Middle frontal gyrus (tissue), 1 donor: ENCODE data around the gene ACSL5.

Experiments used
- DNase-seq: peaks from one replicate; pipeline ENCODE4 v3.0.0-alpha.2; 2015; ENCODE audit warnings: low spot score; ENCODE audit errors: extremely low spot score

Gene ACSL5

GRCh38 chr10:112373912-112374338, at the start of gene ACSL5:
Gene ACSL5, plus strand, starts transcription at chr10:112374116. Its CDS starts 20,831 bp downstream, at chr10:112394947.
- no peak for DNase-seq

GRCh38 chr10:112327678-112328077, 46.2 kb upstream of the ACSL5 start:
- no peak for DNase-seq

- no peak for DNase-seq
These were observed 43.8 kb upstream of the ACSL5 start for GRCh38 chr10:112330162-112330561.

GRCh38 chr10:112330607-112331160, 43.2 kb upstream of the ACSL5 start:
- DNase-seq, result no peak

- no peak for DNase-seq
These were observed 41.9 kb upstream of the ACSL5 start for GRCh38 chr10:112332022-112332421.

GRCh38 chr10:112332509-112333228, 41.2 kb upstream of the ACSL5 start:
- no peak for DNase-seq

GRCh38 chr10:112333452-112333851, 40.5 kb upstream of the ACSL5 start:
- no peak for DNase-seq

GRCh38 chr10:112335111-112335867, 38.6 kb upstream of the ACSL5 start:
- no peak for DNase-seq

GRCh38 chr10:112335868-112336265, 38.0 kb upstream of the ACSL5 start:
- DNase-seq, result no peak

- no peak for DNase-seq
These were observed 37.2 kb upstream of the ACSL5 start for GRCh38 chr10:112336556-112337201.

- DNase-seq, result no peak
These were observed 35.0 kb upstream of the ACSL5 start for GRCh38 chr10:112338957-112339356.

GRCh38 chr10:112340601-112341000, 33.3 kb upstream of the ACSL5 start:
- DNase-seq, result no peak

- DNase-seq, result no peak
These were observed 30.7 kb upstream of the ACSL5 start for GRCh38 chr10:112343056-112343806.

GRCh38 chr10:112344261-112344660, 29.7 kb upstream of the ACSL5 start:
- no peak for DNase-seq

GRCh38 chr10:112345202-112345601, 28.7 kb upstream of the ACSL5 start:
- no peak for DNase-seq

- no peak for DNase-seq
These were observed 28.2 kb upstream of the ACSL5 start for GRCh38 chr10:112345743-112346142.

- no peak for DNase-seq
These were observed 27.1 kb upstream of the ACSL5 start for GRCh38 chr10:112346774-112347173.

- no peak for DNase-seq
These were observed 25.9 kb upstream of the ACSL5 start for GRCh38 chr10:112347709-112348671.

- DNase-seq, result no peak
These were observed 25.2 kb upstream of the ACSL5 start for GRCh38 chr10:112348759-112349158.

- DNase-seq, result no peak
These were observed 24.3 kb upstream of the ACSL5 start for GRCh38 chr10:112349521-112350085.
